Upper lobe of left lung (tissue), 6 donors: ENCODE measurements around the gene IRF1. TPM values are rescaled to one million over a fixed set of nuclear protein-coding genes. Genes with fewer than 3 reads are reported as not detected.

ENCODE experiments used
- ATAC-seq, 2 donors: fragments of 200-7000 bp; cut with Tn5 transposase; one replicate each; pipeline ENCODE4 v1.9.1; 2022; ENCODE audit warnings: mild to moderate bottlenecking in 2 of 2, moderate library complexity in 2 of 2; ENCODE audit not compliant: low FRiP score in 2 of 2
- DNase-seq, 2 donors: peaks; one replicate each; pipeline ENCODE4 v3.0.0-alpha.2; 2019 to 2020
- H3K27ac ChIP-seq, 4 donors: fragments of 200-600 bp; sonication (generic); one replicate each; pipeline ENCODE4 v1.5.1; 2016 to 2019
- H3K27me3 ChIP-seq, 4 donors: fragments of 200-600 bp; sonication (generic); one replicate each; pipeline ENCODE4 v1.5.1; 2017 to 2019
- H3K36me3 ChIP-seq, 4 donors: fragments of 200-600 bp; sonication (generic); one replicate each; pipeline ENCODE4 v1.5.1; 2016 to 2019
- H3K4me1 ChIP-seq, 4 donors: fragments of 200-600 bp; sonication (generic); one replicate each; pipeline ENCODE4 v1.5.1; 2018 to 2019
- H3K4me3 ChIP-seq, 4 donors: fragments of 200-600 bp; sonication (generic); one replicate each; pipeline ENCODE4 v1.5.1; 2017 to 2019; ENCODE audit warnings: mild to moderate bottlenecking in 2 of 4, moderate library complexity in 1 of 4
- H3K9me3 ChIP-seq, 4 donors: fragments of 200-600 bp; sonication (generic); one replicate each; pipeline ENCODE4 v1.5.1; 2018 to 2019
- CTCF ChIP-seq, 6 experiments: fragments of 450-650 bp in 4 of 6; fragments of 200-600 bp in 2 of 6; sonication (generic) in 2 of 6; IDR thresholded peaks; one replicate each; pipeline ENCODE4 v1.5.1; 2016 to 2019; ENCODE audit warnings: antibody characterized with exemption in 6 of 6
- EP300 ChIP-seq, 4 donors: sonication (generic); formaldehyde crosslinking; IDR thresholded peaks; one replicate each; pipeline ENCODE4 v1.5.1; 2017; ENCODE audit warnings: antibody characterized with exemption in 4 of 4, control low read depth in 2 of 4
- POLR2A ChIP-seq, 4 donors: fragments of 450-650 bp; IDR thresholded peaks; one replicate each; pipeline ENCODE4 v1.5.1; 2016 to 2017; ENCODE audit warnings: antibody characterized with exemption in 4 of 4, mild to moderate bottlenecking in 2 of 4
- POLR2AphosphoS5 ChIP-seq, 2 donors: sonication (generic); formaldehyde crosslinking; IDR thresholded peaks; one replicate each; pipeline ENCODE4 v1.5.1; 2017; ENCODE audit warnings: antibody characterized with exemption in 2 of 2
- WGBS, 2 donors: methylation state at CpG; one replicate each; pipeline ENCODE4 v1.1.5; 2017 to 2018; 5-methylcytosine and 5-hydroxymethylcytosine counted together
- total RNA-seq, 6 donors: library from RNA; depleted of rRNA in 4 of 6; stranded (reverse); fragments of >200 nt in 4 of 6; gene quantifications; one replicate each; pipeline versions ENCODE4 v1.1.0 to v1.2.1, GENCODE V29; 2016 to 2021
- donor health status: DM: no; HTN: no; CAD: no; lungs with moderate emphysema.
- donor health status: DM: no; HTN: yes; CAD: no; lungs with severe emphysema.

The IRF1 gene
- total RNA-seq, 6 donors from 2014 or later: 42.1 to 94.3 (median 79.3) TPM

- H3K9me3 ChIP-seq: no peaks in the 10 kb centered on the region
- DNase-seq (no peak), ATAC-seq (no peak)
- no peak overlapping the region for H3K4me3 ChIP-seq
- 66 to 74% methylated on average over 5 of the region's 5 CpGs for WGBS, 2 donors
- peak overlapping the region; percentile 1 to 99 (median 41) for H3K27ac ChIP-seq
- peaks cover 40 to 51% (median 45%) of the 10 kb centered on the region in 4 donors for H3K36me3 ChIP-seq
- TF ChIP-seq POLR2AphosphoS5 (IDR thresholded peaks at IDR 0.05): peak in 1 of 2 donors; percentile 20
- no peak for TF ChIP-seq CTCF (IDR thresholded peaks at IDR 0.05)
- TF ChIP-seq EP300 (IDR thresholded peaks at IDR 0.05): no peak
- TF ChIP-seq POLR2A (IDR thresholded peaks at IDR 0.05): no peak
- no peaks in the 10 kb centered on the region for H3K27me3 ChIP-seq
- H3K4me1 ChIP-seq: peaks cover 35 to 75% (median 52%) of the 10 kb centered on the region in 4 donors
These were observed 8.9 kb downstream of the IRF1 start for GRCh38 chr5:132481596-132482211.

- Histone ChIP-seq H3K27ac (peak overlapping the region; percentile 1 to 99 (median 41)), H3K27me3 (no peaks in the 10 kb centered on the region), H3K4me1 (peaks cover 33 to 68% (median 48%) of the 10 kb centered on the region in 4 donors), H3K9me3 (no peaks in the 10 kb centered on the region), H3K4me3 (no peak overlapping the region), H3K36me3 (peaks cover 33 to 48% (median 39%) of the 10 kb centered on the region in 4 donors)
- TF ChIP-seq EP300 (IDR thresholded peaks at IDR 0.05) (no peak), POLR2A (IDR thresholded peaks at IDR 0.05) (peak in 1 of 4 donors; percentile 11), CTCF (IDR thresholded peaks at IDR 0.05) (no peak), POLR2AphosphoS5 (IDR thresholded peaks at IDR 0.05) (no peak)
- ATAC-seq (no peak), DNase-seq (no peak)
- WGBS, 2 donors: 77 to 84% methylated on average over 4 of the region's 4 CpGs
These were observed 9.5 kb downstream of the IRF1 start for GRCh38 chr5:132480893-132481595.

GRCh38 chr5:132480546-132480892 is 10.1 kb downstream of the IRF1 start:
- ATAC-seq: no peak
- Histone ChIP-seq H3K36me3 (peaks cover 28 to 45% (median 33%) of the 10 kb centered on the region in 4 donors), H3K4me1 (peaks cover 28 to 64% (median 44%) of the 10 kb centered on the region in 4 donors), H3K4me3 (no peak overlapping the region), H3K27me3 (no peaks in the 10 kb centered on the region), H3K9me3 (no peaks in the 10 kb centered on the region), H3K27ac (peak overlapping the region in 2 of 4 donors; percentile 58 to 99)
- DNase-seq: no peak
- 98 to 100% methylated on average over 4 to 5 of the region's 5 CpGs for WGBS, 2 donors
- TF ChIP-seq POLR2A (IDR thresholded peaks at IDR 0.05) (no peak), CTCF (IDR thresholded peaks at IDR 0.05) (no peak)

GRCh38 chr5:132480042-132480441 is 10.5 kb downstream of the IRF1 start:
- DNase-seq: no peak
- no peak overlapping the region for H3K4me3 ChIP-seq
- ATAC-seq: no peak
- H3K36me3 ChIP-seq: peaks cover 23 to 40% (median 29%) of the 10 kb centered on the region in 4 donors
- H3K4me1 ChIP-seq: peaks cover 23 to 64% (median 42%) of the 10 kb centered on the region in 4 donors
- no peaks in the 10 kb centered on the region for H3K9me3 ChIP-seq
- 83 to 97% methylated on average over 1 of the region's 1 CpG for WGBS, 2 donors
- H3K27ac ChIP-seq: peak overlapping the region in 2 of 4 donors; percentile 58 to 99
- H3K27me3 ChIP-seq: no peaks in the 10 kb centered on the region
- TF ChIP-seq EP300 (IDR thresholded peaks at IDR 0.05) (no peak), CTCF (IDR thresholded peaks at IDR 0.05) (peak in 1 of 6 experiments; percentile 4), POLR2AphosphoS5 (IDR thresholded peaks at IDR 0.05) (no peak)
